ENCODE measurements around the gene ETHE1. TPM values are rescaled to one million over a fixed set of nuclear protein-coding genes. Genes with fewer than 3 reads are reported as not detected.

ETHE1 gene
- total and polyA plus RNA-seq, 2 donors from 2014 or later, result 61.3 to 81.8 TPM

DNA sequence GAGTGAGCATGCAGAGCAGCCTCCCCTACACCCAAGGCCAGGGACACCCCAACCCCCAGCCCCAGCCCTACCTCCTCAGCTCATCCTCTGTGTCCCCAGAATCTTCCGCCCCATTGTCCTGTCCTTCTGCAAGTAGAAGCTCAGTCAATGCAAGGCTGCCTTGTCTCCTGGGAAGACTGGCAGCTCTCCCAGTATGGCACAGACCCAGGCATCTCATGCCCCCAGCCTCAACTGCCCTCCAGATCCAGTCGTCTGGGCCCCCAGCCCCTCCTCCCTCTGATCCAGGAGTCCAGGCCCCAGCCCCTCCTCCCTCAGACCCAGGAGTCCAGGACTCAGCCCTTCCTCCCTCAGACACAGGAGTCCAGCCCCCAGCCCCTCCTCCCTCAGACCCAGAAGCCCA is 19.0 kb upstream of the ETHE1 start:
- Histone ChIP-seq H3K36me3 (ENCODE audit: control insufficient read depth in 2 of 3, insufficient read depth in 3 of 3, low read length in 3 of 3) (peaks cover 4 to 22% (median 19%) of the 10 kb centered on the region in 3 donors), H3K4me3 (ENCODE audit: low read length in 3 of 3) (no peak overlapping the region), H3K27ac (ENCODE audit: low read depth in 2 of 2, low read length in 2 of 2) (no peak overlapping the region), H3K27me3 (ENCODE audit: control insufficient read depth, insufficient read depth, low read length) (no peaks in the 10 kb centered on the region), H3K4me1 (ENCODE audit: control insufficient read depth in 2 of 3, insufficient read depth in 2 of 3, low read depth in 1 of 3, low read length in 3 of 3) (no peaks in the 10 kb centered on the region), H3K9me3 (ENCODE audit: control insufficient read depth in 2 of 3, insufficient read depth in 1 of 3, low read length in 3 of 3) (no peaks in the 10 kb centered on the region), H3K9ac (ENCODE audit: low read length in 3 of 3) (no peak overlapping the region)
- TF ChIP-seq, protein P1, sequence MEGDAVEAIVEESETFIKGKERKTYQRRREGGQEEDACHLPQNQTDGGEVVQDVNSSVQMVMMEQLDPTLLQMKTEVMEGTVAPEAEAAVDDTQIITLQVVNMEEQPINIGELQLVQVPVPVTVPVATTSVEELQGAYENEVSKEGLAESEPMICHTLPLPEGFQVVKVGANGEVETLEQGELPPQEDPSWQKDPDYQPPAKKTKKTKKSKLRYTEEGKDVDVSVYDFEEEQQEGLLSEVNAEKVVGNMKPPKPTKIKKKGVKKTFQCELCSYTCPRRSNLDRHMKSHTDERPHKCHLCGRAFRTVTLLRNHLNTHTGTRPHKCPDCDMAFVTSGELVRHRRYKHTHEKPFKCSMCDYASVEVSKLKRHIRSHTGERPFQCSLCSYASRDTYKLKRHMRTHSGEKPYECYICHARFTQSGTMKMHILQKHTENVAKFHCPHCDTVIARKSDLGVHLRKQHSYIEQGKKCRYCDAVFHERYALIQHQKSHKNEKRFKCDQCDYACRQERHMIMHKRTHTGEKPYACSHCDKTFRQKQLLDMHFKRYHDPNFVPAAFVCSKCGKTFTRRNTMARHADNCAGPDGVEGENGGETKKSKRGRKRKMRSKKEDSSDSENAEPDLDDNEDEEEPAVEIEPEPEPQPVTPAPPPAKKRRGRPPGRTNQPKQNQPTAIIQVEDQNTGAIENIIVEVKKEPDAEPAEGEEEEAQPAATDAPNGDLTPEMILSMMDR (IDR thresholded peaks at IDR 0.05; ENCODE audit: borderline replicate concordance, extremely low read depth, insufficient read depth), result no peak
- intact Hi-C loops (cut with DNase I), result no loop called here
- no peak for DNase-seq
- no peak for FAIRE-seq

DNA sequence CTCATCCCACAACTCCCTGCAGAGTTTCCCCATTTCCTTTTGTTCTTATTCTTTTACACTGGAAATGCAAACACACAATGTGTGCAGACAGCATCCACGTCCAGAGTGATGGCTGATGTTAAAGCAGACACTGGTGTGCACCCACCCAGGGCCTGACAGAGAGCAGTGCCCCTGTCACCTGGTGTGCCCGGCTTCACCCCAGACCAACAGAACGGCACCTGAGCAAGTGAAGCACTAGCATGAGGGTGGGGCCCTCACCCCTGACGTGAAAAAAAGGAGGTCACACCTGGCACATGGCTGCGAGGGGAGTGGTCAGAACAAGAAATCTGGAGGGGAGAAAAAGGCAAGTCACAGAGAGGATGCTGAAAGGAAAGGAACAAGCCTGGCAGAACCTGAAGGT is 18.3 kb upstream of the ETHE1 start:
- H3K9me3 ChIP-seq (ENCODE audit: control insufficient read depth in 2 of 3, insufficient read depth in 1 of 3, low read length in 3 of 3), result no peaks in the 10 kb centered on the region
- H3K9ac ChIP-seq (ENCODE audit: low read length in 3 of 3), result no peak overlapping the region
- intact Hi-C loops (cut with DNase I), result no loop called here
- H3K4me3 ChIP-seq (ENCODE audit: low read length in 3 of 3), result no peak overlapping the region
- TF ChIP-seq, protein P1 (IDR thresholded peaks at IDR 0.05; ENCODE audit: borderline replicate concordance, extremely low read depth, insufficient read depth), result no peak
- DNase-seq (no peak), FAIRE-seq (no peak)
- no peaks in the 10 kb centered on the region for H3K4me1 ChIP-seq (ENCODE audit: control insufficient read depth in 2 of 3, insufficient read depth in 2 of 3, low read depth in 1 of 3, low read length in 3 of 3)
- no peaks in the 10 kb centered on the region for H3K27me3 ChIP-seq (ENCODE audit: control insufficient read depth, insufficient read depth, low read length)
- no peak overlapping the region for H3K27ac ChIP-seq (ENCODE audit: low read depth in 2 of 2, low read length in 2 of 2)
- H3K36me3 ChIP-seq (ENCODE audit: control insufficient read depth in 2 of 3, insufficient read depth in 3 of 3, low read length in 3 of 3), result peaks cover 4 to 19% (median 18%) of the 10 kb centered on the region in 3 donors

DNA sequence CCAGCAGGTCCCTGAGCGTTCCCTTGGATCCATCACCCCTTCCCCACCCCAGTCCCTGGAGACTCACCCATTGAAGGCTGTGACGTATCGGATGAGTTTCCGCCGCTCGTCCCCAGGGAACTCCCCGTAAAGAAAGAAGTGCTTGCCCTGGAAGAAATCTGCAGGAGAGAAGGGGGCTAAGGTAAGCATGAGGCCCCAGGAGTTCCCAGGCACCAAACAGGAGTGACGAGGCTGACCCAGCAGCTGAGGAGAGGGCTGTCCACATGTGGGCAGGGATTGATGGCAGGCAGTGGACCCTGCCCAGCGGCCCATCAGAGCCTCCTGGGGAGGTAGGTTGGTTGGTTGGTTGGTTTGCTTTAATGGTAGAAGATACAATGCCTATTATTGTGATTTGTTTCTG is 17.1 kb upstream of the ETHE1 start:
- DNase-seq (no peak), FAIRE-seq (no peak)
- no peak overlapping the region for H3K27ac ChIP-seq (ENCODE audit: low read depth in 2 of 2, low read length in 2 of 2)
- no peaks in the 10 kb centered on the region for H3K4me1 ChIP-seq (ENCODE audit: control insufficient read depth in 2 of 3, insufficient read depth in 2 of 3, low read depth in 1 of 3, low read length in 3 of 3)
- H3K27me3 ChIP-seq (ENCODE audit: control insufficient read depth, insufficient read depth, low read length), result no peaks in the 10 kb centered on the region
- no peak overlapping the region for H3K9ac ChIP-seq (ENCODE audit: low read length in 3 of 3)
- H3K4me3 ChIP-seq (ENCODE audit: low read length in 3 of 3), result no peak overlapping the region
- intact Hi-C loops (cut with DNase I), result no loop called here
- H3K36me3 ChIP-seq (ENCODE audit: control insufficient read depth in 2 of 3, insufficient read depth in 3 of 3, low read length in 3 of 3), result peaks cover 10 to 24% (median 19%) of the 10 kb centered on the region in 3 donors
- no peaks in the 10 kb centered on the region for H3K9me3 ChIP-seq (ENCODE audit: control insufficient read depth in 2 of 3, insufficient read depth in 1 of 3, low read length in 3 of 3)
- TF ChIP-seq, protein P1 (IDR thresholded peaks at IDR 0.05; ENCODE audit: borderline replicate concordance, extremely low read depth, insufficient read depth), result no peak

Data from kidney (tissue), 14 donors.